GM23248 (cell line): ENCODE results near the gene PSMB7. TPM values are rescaled to one million over a fixed set of nuclear protein-coding genes. Genes with fewer than 3 reads are reported as not detected.

Source experiments
- DNase-seq: peaks from one replicate; pipeline ENCODE4 v3.0.0-alpha.2; 2015
- H2AFZ ChIP-seq: fragments of 200-600 bp; sonication (generic); 2 replicates; pipeline ENCODE4 v1.6.1; 2016; ENCODE audit warnings: antibody characterized with exemption
- H3F3A ChIP-seq: fragments of 200-600 bp; sonication (generic); 2 replicates; pipeline ENCODE4 v1.6.1; 2016; ENCODE audit warnings: mild to moderate bottlenecking, antibody characterized with exemption, mixed run types; ENCODE audit not compliant: insufficient read depth
- H3K27ac ChIP-seq: fragments of 200-600 bp; sonication (generic); 2 replicates; pipeline ENCODE4 v1.5.1; 2016; ENCODE audit warnings: mild to moderate bottlenecking
- H3K27me3 ChIP-seq: fragments of 200-600 bp; sonication (generic); replicated peaks from 2 replicates; pipeline ENCODE4 v1.6.1; 2016; ENCODE audit warnings: mild to moderate bottlenecking; ENCODE audit not compliant: insufficient read depth
- H3K36me3 ChIP-seq: fragments of 200-600 bp; sonication (generic); 2 replicates; pipeline ENCODE4 v1.6.1; 2016; ENCODE audit warnings: low read depth, mild to moderate bottlenecking
- H3K4me1 ChIP-seq: fragments of 200-600 bp; sonication (generic); 2 replicates; pipeline ENCODE4 v1.6.1; 2016; ENCODE audit warnings: mild to moderate bottlenecking; ENCODE audit not compliant: insufficient read depth
- H3K4me2 ChIP-seq: fragments of 200-600 bp; sonication (generic); one replicate; pipeline ENCODE4 v1.6.1; 2016; ENCODE audit warnings: mild to moderate bottlenecking; ENCODE audit not compliant: unreplicated experiment
- H3K4me3 ChIP-seq: fragments of 200-600 bp; sonication (generic); 2 replicates; pipeline ENCODE4 v1.5.1; 2016; ENCODE audit warnings: mild to moderate bottlenecking
- H3K79me2 ChIP-seq: fragments of 200-600 bp; sonication (generic); 2 replicates; pipeline ENCODE4 v1.6.1; 2016; ENCODE audit warnings: mild to moderate bottlenecking; ENCODE audit not compliant: insufficient read depth
- H3K9ac ChIP-seq: fragments of 200-600 bp; sonication (generic); 2 replicates; pipeline ENCODE4 v1.6.1; 2016; ENCODE audit warnings: mild to moderate bottlenecking
- H3K9me2 ChIP-seq: fragments of 200-600 bp; sonication (generic); 2 replicates; pipeline ENCODE4 v1.6.1; 2016; ENCODE audit warnings: mixed run types, mild to moderate bottlenecking, moderate library complexity; ENCODE audit not compliant: insufficient read depth
- H3K9me3 ChIP-seq: fragments of 200-600 bp; sonication (generic); one replicate; pipeline ENCODE4 v1.6.1; 2017; ENCODE audit warnings: low read depth
- H4K20me1 ChIP-seq: fragments of 200-600 bp; sonication (generic); 2 replicates; pipeline ENCODE4 v1.6.0; 2016; ENCODE audit not compliant: insufficient read depth
- EZH2 ChIP-seq: fragments of 200-600 bp; sonication (generic); IDR thresholded peaks from 2 replicates; pipeline ENCODE4 v1.6.1; 2018; ENCODE audit warnings: antibody characterized with exemption, mild to moderate bottlenecking; ENCODE audit not compliant: insufficient read depth, poor library complexity, severe bottlenecking
- EZH2phosphoT487 ChIP-seq: fragments of 200-600 bp; sonication (generic); IDR thresholded peaks from 2 replicates; pipeline ENCODE4 v1.6.1; 2018; ENCODE audit warnings: antibody characterized with exemption, moderate library complexity, mild to moderate bottlenecking, low read depth; ENCODE audit not compliant: insufficient read depth
- WGBS, 2 experiments: methylation state at CpG; one replicate each; pipeline ENCODE4 v1.1.6; 2015 to 2017; ENCODE audit warnings: low lambda C conversion rate in 2 of 2, low coverage in 1 of 2; ENCODE audit errors: missing lambda C conversion rate in 2 of 2; 5-methylcytosine and 5-hydroxymethylcytosine counted together
- in situ Hi-C: fragments of 300-500 bp; cut with MboI; formaldehyde crosslinking; loops from 2 replicates; pipeline ENCODE4 v1.15.0; 2020
- polyA plus RNA-seq: library from polyadenylated mRNA; unstranded; fragments of >200 nt; fragmentation: Nextera tagmentation; extraction: Ambion mirVana; gene quantifications from 2 replicates; pipeline ENCODE4 v1.2.1, GENCODE V29; 2016
- total RNA-seq: library from RNA; depleted of rRNA; stranded (reverse); fragments of >200 nt; shearing (Covaris generic); gene quantifications from 2 replicates; pipeline ENCODE4 v1.2.3, GENCODE V29; 2014

PSMB7 gene
- total and polyA plus RNA-seq, 2 experiments from 2014 or later: 202 to 245 TPM

DNA sequence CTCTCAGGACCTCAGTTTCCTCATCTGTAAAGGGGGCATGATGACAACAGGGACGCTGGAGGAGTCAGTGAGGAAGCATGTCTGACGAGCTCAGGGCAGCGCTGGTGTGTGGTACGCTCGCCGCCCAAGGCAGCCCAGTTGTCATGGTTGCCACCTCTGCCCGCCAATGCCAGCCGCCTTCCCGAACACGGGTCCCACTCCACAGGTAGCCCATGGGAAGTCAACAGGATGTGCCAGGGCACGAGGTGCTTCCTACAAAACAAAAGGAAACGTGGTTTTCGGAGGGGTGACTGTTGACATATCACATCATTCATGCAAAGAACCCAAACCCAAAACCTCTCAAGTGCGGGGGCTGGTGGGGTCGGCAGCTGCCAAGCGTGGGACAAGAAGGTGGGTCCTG lies 99.4 kb downstream of the PSMB7 start:
- Histone ChIP-seq H3K4me3 (no peak overlapping the region), H3K36me3 (peaks cover 25% of the 10 kb centered on the region), H3K9me3 (no peaks in the 10 kb centered on the region), H4K20me1 (no peaks in the 10 kb centered on the region), H3K27me3 (no peaks in the 10 kb centered on the region), H3K9me2 (no peaks in the 10 kb centered on the region), H3F3A (peaks cover 11% of the 10 kb centered on the region; the same call in 1 of the 2 replicates), H3K4me1 (no peaks in the 10 kb centered on the region), H3K4me2 (no peak overlapping the region), H2AFZ (no peak overlapping the region), H3K9ac (no peak overlapping the region), H3K27ac (no peak overlapping the region), H3K79me2 (peaks cover 53% of the 10 kb centered on the region)
- no peak for DNase-seq
- WGBS, 2 experiments: 95 to 97% methylated on average over 15 to 16 of the region's 16 CpGs
- in situ Hi-C loops: loop anchor here (10.0 kb wide), 1 partner anchor 181 kb away; no protein-coding TSS in a partner anchor
- no peak for TF ChIP-seq EZH2
- no peak for TF ChIP-seq EZH2phosphoT487

DNA sequence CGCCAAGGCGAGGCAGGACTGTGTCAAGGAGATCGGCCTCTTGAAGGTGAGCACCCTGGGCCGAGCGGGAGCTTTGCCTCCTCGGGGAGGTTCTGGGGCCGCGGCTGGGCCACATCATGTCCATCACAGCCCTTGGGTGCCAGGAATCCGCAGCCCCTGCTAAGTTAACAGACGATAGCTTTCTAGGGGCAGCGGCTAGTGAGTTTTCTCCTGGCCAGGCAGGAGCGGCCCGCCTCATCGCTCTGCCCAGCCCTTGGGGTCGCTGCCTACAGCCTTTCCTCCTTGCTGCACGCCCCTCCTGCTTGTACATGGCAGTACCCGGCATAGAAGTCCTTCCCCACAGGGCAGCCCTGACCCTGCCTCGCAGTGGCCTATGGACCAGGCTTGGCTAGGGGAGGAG lies 101.3 kb downstream of the PSMB7 start:
- peaks cover 16% of the 10 kb centered on the region; the same call in 1 of the 2 replicates for H3K36me3 ChIP-seq
- DNase-seq: no peak
- WGBS, 2 experiments: 92 to 93% methylated on average over 18 of the region's 18 CpGs

DNA sequence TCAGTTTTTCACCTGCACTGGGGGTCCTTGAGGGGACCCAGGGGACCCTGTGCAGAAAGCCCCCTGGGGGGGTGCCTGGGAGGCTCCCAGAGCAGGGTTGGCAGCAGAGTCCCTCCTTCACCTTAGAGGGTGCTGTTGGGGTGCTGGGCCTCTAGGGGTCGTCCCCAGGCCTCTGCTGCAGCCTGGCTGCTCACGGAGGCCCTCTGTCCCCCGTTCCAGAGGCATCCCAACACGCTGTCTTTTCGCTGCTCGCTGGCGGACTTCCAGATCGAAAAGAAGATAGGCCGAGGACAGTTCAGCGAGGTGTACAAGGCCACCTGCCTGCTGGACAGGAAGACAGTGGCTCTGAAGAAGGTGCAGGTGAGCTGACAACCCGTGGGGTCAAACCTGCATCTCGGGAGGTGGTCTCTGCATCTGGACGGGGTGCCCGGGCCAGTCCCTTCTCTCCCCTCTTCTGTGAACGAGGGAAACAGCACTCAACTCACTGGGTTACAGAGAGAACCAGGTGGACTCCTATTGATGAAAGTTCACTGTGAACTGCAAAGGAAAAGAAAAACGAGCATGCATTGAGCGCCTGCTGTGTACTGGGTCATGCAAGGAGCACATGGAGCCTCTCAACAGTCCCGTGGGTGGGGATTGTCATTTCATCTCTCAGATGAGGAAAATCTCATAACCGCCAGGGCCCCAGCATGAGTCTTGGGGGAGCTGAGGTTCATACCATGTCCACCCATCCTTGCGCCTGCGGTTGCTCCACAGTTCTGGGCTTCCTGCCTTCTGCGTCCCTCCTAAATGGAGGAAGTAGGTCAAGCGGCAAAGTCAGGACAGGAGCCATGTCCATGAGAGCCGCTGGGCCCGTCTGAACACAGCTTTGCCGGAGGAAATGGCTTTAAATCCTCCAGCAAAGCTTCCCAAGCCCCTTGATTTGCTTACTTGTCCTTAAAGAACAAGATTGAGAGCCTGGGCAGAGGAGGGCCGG lies 102.7 kb downstream of the PSMB7 start:
- Histone ChIP-seq H3K9me2 (no peaks in the 10 kb centered on the region), H3K9ac (no peak overlapping the region), H3K4me1 (peaks cover 4% of the 10 kb centered on the region), H4K20me1 (no peaks in the 10 kb centered on the region), H3K27me3 (no peaks in the 10 kb centered on the region), H3K9me3 (no peaks in the 10 kb centered on the region), H3K79me2 (peaks cover 58% of the 10 kb centered on the region), H3F3A (0 out of 2 replicates have a peak, but pooled peaks cover 3% of the 10 kb centered on the region), H3K36me3 (peaks cover 14% of the 10 kb centered on the region), H3K27ac (no peak overlapping the region), H3K4me3 (no peak overlapping the region), H2AFZ (no peak overlapping the region), H3K4me2 (no peak overlapping the region)
- WGBS, 2 experiments: 85 to 87% methylated on average over 27 of the region's 27 CpGs
- no peak for DNase-seq
- TF ChIP-seq EZH2phosphoT487 (no peak), EZH2 (no peak)
- in situ Hi-C loops: loop anchor here (10.0 kb wide), 1 partner anchor 178 kb away; no protein-coding TSS in a partner anchor

More for the DNA sequence above, 101.3 kb downstream of the PSMB7 start:
- Histone ChIP-seq H3K4me3 (no peak overlapping the region), H3K79me2 (peaks cover 51% of the 10 kb centered on the region), H3F3A (0 out of 2 replicates have a peak, but pooled peaks cover 4% of the 10 kb centered on the region), H3K9ac (no peak overlapping the region), H3K9me2 (no peaks in the 10 kb centered on the region), H3K4me1 (peaks cover 4% of the 10 kb centered on the region), H4K20me1 (no peaks in the 10 kb centered on the region), H3K27me3 (no peaks in the 10 kb centered on the region), H3K9me3 (no peaks in the 10 kb centered on the region), H3K4me2 (no peak overlapping the region), H3K27ac (no peak overlapping the region), H2AFZ (no peak overlapping the region)
- TF ChIP-seq EZH2phosphoT487 (no peak), EZH2 (no peak)
- in situ Hi-C loops: loop anchor here (10.0 kb wide), 1 partner anchor 179 kb away; no protein-coding TSS in a partner anchor

DNA sequence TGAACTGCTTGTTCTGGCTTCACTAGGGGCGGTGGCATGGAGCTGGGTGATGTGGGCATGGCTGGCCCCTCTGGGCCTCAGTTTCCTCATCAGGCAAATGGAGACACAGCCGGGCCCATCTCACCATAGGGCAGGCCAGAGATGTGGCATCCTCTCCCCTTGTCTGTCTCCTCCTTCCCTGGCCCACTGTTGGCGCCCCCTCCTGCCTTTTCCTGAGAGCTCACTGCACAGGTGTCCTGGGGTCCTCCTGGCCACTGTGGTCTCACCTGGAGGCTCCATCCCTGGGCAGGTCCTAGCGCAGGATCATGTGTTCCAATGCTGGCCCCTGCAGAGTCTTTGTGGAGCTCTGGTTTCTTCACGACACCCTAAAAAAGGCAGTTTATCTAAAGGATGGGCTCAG lies 104.0 kb downstream of the PSMB7 start:
- Histone ChIP-seq H3K4me3 (no peak overlapping the region), H3K4me1 (peaks cover 14% of the 10 kb centered on the region), H3K27me3 (no peaks in the 10 kb centered on the region), H3K9ac (no peak overlapping the region), H3K27ac (no peak overlapping the region), H2AFZ (no peak overlapping the region), H3K79me2 (peaks cover 69% of the 10 kb centered on the region), H3K9me3 (no peaks in the 10 kb centered on the region), H3F3A (peaks cover 10% of the 10 kb centered on the region), H4K20me1 (no peaks in the 10 kb centered on the region), H3K9me2 (no peaks in the 10 kb centered on the region), H3K4me2 (no peak overlapping the region), H3K36me3 (peaks cover 9% of the 10 kb centered on the region)
- TF ChIP-seq EZH2 (no peak), EZH2phosphoT487 (no peak)
- no peak for DNase-seq
- in situ Hi-C loops: loop anchor here (10.0 kb wide), 1 partner anchor 176 kb away; no protein-coding TSS in a partner anchor
- 93 to 96% methylated on average over 5 of the region's 5 CpGs for WGBS, 2 experiments
